GM10847 (cell line): ENCODE results near the gene FFAR2.

Source experiments
- POLR2A ChIP-seq: IDR thresholded peaks from 2 replicates; pipeline ENCODE4 v1.6.1; 2011; ENCODE audit not compliant: insufficient read length; ENCODE audit errors: extremely low read depth

Gene FFAR2

GRCh38 chr19:35439921-35440320, 8.1 kb upstream of the FFAR2 start:
- no peak for TF ChIP-seq POLR2A

GRCh38 chr19:35442091-35442490, 6.0 kb upstream of the FFAR2 start:
- no peak for TF ChIP-seq POLR2A

GRCh38 chr19:35444735-35445134, 3.3 kb upstream of the FFAR2 start:
- no peak for TF ChIP-seq POLR2A

- no peak for TF ChIP-seq POLR2A
Measured at GRCh38 chr19:35445826-35446593, 2.0 kb upstream of the FFAR2 start.

- no peak for TF ChIP-seq POLR2A
Measured at GRCh38 chr19:35449359-35450043, 1.4 kb downstream of the FFAR2 start.

- TF ChIP-seq POLR2A = no peak
Measured at GRCh38 chr19:35451338-35452096, 3.5 kb downstream of the FFAR2 start.

- no peak for TF ChIP-seq POLR2A
Measured at GRCh38 chr19:35454663-35455062, 6.6 kb downstream of the FFAR2 start.

- TF ChIP-seq POLR2A = no peak
Measured at GRCh38 chr19:35455616-35456201, 7.7 kb downstream of the FFAR2 start.

- TF ChIP-seq POLR2A = no peak
Measured at GRCh38 chr19:35457173-35457572, 9.1 kb downstream of the FFAR2 start.

GRCh38 chr19:35458192-35458591, 10.1 kb downstream of the FFAR2 start:
- TF ChIP-seq POLR2A = no peak

- no peak for TF ChIP-seq POLR2A
Measured at GRCh38 chr19:35458731-35459391, 10.8 kb downstream of the FFAR2 start.

- no peak for TF ChIP-seq POLR2A
Measured at GRCh38 chr19:35459414-35460082, 11.5 kb downstream of the FFAR2 start.

GRCh38 chr19:35460608-35461007, 12.6 kb downstream of the FFAR2 start:
- no peak for TF ChIP-seq POLR2A

- no peak for TF ChIP-seq POLR2A
Measured at GRCh38 chr19:35461060-35461459, 13.0 kb downstream of the FFAR2 start.
